GM15510 (cell line): Measurements from ENCODE around the gene PRKAG1.

ENCODE experiments used
- POLR2A ChIP-seq: IDR thresholded peaks from 3 replicates; pipeline ENCODE4 v1.6.1; 2011; ENCODE audit warnings: borderline replicate concordance; ENCODE audit not compliant: insufficient read length; ENCODE audit errors: extremely low read depth

Gene PRKAG1

DNA sequence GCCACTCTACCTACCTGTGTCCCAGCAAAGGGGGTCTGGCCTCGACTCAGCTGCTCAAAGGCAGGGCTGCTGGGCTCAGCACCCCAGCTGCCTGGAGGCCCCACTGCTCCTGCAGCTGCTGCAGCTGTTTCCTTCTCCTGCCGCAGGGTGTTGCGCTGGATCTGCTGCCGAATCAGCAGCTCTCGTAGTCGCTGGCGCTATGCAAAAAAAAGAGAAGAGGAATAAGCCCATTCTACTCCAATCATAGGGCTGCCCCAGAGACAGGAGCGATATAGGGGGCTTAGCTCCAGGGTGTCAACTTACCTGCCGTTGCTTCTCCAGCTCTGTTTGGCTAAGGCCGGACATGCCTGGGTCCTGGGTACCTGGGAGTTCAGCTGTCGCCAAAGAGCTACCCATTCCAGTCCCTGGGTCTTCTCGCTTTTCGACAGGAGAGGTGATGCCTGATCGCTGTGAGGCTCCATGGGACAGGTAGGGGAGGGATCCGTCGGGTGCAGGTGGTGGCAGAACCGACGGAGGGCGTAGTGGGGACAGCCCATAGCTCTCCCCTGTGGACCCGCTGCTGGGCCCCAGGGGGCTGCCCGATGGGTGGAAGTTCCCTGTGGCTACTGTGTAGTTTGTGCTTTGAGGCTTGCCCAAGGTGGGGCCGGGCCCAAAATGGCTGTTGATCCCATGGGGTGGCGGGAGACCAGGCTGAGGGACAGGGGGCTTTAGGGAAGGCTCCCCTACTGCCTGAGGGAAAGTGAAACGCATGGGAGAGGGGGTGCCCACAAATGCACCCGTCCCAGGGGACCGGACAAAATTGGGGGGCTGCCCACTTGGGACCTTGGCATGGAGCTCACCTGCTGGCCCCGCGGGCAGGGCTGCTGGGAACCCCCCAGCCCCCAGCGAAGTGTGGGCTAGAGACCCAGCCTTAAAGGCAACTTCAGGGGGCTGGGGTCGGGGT lies 21.1 kb upstream of the PRKAG1 start:
- TF ChIP-seq POLR2A = no peak

DNA sequence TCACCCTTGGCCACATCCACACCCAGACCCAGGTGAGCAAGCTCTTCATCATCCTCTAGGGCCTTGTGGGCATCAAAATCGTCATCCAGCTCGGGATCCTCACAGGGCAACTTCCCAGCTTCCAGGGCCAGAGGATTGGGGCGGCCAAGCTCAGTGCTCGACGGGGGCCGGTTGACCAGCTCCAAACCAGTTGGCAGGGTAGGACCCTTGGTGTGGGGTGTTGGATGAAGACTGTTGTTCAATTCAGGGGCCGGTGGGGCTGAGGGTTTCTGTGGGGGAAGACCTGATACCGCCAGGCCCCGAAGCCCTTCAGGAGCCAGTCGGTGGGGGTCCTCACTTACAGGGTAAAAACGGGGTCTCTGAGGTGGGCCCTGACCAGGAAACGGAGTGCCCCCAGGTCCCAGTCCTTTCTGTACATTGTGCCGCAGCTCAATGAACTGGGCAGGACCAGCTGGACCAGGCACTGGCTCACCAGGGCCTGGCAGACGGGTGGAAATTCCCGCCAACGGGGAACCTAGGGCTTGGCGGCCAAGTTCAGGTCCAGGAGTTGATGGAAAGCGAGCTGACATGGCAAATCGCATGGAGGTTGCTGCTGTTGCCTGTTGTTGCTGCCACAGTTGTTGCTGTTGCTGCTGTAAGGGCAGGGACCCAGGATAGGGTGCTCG lies 19.8 kb upstream of the PRKAG1 start:
- no peak for TF ChIP-seq POLR2A

DNA sequence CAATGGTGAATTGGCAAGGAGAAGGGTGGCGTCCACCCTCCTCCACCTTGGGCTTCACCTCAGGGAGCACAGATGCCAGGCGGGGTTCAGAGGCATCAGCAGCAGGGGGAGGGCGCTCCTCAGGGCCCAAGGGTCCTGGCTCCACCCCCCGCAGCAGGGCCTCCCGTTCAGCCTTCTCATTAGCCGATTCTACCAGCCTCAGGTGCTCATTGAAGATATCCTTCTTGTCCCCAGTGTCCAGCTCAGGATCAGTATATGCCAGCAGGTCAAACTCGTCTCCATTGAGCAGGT lies 19.3 kb upstream of the PRKAG1 start:
- no peak for TF ChIP-seq POLR2A

DNA sequence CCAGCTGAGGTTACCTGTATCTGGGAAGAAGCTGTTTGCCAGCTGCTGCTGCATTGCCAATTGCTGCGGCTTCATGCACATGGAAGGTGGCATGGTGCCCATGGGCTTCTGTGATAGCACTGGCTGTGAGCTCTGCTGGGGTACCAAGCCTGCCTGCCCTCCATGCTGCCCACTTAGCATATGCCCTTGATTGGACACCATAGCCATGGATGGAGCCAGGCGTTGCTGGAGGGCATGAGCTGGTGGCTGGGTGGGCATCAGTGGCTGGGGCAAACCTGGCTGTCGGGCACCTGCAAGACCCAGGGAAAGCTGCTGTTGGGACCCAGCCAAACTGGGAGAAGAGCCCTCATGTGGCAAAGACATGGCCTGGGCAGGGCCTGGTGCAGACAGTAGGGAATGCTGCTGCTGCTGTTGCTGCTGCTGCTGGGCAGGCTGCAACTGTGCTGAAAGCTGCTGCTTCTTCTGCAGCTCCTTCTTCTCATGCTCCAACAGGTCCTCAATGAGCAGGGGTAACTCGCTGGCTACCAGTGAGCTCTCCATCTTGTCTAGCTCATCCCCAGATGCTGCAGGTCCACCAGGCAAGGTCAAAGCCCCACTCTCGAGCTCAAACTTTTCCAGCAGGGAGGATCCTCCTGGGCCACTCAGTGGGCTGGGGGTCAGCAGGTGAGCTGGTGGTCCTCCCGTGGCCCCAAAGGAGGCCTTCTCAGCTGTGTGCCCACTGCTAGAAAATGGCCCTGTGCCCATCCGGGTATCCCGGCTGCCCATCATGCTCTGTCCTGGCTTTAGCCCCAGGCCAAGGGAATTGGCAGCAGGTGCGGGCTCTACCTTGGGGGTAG lies 18.8 kb upstream of the PRKAG1 start:
- TF ChIP-seq POLR2A = no peak

DNA sequence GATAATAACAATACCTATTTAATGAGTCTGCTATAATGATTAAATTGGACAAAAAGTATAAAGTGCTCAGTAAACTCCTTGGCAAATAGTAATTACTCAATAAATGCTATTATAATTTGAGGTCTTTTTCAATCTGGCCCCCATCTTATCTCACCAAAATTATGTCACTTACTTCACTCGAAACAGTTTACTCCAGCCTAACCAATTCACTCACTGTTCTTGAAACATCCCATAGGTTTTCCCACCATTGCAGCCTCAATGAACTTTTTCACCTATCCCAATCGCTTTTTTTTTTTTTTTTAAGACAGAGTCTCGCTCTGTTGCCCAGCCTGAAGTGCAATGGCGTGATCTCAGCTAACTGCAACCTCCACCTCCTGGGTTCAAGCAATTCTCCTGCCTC lies 17.5 kb upstream of the PRKAG1 start:
- no peak for TF ChIP-seq POLR2A

DNA sequence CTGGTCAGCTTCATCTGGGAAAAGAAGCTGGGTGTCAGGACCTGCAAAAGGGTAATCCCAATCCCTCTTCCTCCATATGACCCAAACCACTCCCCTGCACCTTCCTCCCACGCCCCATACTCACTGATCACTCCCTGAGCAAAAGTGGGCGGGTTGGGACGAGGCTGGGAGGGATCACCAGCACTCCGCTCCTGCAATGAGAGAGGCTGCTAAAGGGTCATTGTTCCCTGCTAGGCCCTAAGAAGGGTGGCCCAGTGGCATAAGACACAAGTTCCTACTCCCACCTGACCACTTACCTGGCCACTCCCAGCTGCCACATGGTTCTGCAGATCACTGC lies 15.7 kb upstream of the PRKAG1 start:
- TF ChIP-seq POLR2A = no peak

DNA sequence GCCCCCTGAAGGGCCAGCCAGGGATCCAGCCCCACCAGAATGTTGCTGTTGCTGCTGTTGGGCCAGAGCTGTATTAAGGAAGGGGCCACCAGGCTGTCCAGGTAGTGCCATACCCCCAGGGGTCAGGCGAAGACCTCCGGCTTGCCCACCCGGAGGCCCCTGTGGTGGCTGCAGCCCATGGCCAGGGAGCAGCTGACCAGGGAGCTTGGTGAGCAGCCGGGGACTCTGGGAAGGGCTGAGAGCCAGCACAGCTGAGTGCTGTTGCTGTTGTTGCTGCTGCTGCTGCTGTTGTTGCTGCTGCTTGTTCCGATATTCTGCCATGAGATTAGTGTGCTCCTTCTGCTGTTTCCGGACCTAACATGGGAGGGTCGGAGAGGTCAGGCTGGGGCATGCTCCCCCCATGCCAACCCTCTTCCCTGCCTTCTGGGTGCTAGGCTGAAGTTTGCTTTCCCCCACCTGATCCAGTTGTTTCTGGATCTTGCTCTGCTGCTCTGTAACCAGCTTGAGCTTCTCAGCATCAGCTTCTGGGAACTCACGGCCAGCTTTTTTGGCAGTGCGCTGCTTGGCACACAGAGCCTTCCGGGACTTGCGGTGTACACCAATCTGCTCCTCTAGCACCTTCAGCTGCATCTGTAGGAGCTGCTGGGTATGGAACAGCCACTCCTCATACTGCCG lies 15.2 kb upstream of the PRKAG1 start:
- no peak for TF ChIP-seq POLR2A

DNA sequence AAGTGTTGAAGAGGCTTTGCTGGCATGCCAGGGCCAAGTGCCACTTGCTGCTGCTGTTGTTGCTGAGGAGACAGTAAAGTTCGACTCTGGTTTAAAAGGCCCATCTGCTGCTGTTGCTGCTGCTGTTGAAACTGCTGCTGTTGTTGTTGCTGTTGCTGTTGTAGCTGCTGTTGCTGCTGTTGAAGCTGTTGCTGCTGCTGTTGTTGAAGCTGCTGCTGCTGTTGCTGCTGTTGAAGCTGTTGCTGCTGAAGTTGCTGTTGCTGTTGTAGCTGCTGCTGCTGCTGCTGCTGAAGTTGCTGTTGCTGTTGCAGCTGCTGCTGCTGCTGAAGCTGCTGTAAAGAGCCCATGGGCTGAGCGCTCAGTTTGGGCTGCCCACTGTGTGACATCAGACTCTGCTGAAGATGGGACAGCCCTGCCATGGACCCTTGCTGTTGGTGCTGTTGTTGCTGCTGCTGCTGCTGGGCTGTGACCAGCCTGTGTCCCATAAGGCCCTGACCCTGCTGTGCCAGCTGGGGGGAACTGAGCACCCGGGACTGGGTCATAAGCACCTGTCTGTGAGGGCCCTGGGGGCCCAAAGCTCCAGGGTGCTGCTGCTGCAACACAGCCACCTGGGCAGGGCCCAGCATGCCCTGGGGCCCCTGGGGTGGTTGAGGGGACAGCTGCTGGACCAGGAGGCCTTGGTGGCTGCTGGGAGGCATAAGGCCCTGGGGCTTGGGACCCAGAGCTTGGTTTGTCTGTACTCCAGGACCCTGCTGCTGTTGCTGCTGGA lies 14.3 kb upstream of the PRKAG1 start:
- TF ChIP-seq POLR2A = no peak

DNA sequence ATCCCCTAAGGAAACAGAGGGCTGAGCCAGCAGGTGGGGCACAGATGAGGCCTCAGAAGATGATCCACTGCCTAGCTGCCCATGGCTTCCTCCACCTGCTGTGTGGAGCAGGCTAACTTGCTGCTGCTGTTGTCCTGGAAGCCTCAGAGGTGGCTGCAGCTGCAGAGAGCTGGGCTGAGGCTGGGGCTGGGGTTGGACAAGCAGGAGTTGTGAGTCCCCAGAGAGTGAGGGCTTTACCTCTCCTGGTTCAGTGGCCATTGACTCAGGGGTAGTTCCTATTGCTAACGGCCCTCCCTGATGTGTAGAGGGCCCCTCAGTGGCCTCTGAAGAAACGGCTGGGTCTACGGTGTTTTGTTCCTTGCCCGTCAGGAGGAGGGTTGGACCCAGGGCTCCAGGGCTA lies 13.7 kb upstream of the PRKAG1 start:
- TF ChIP-seq POLR2A = no peak

DNA sequence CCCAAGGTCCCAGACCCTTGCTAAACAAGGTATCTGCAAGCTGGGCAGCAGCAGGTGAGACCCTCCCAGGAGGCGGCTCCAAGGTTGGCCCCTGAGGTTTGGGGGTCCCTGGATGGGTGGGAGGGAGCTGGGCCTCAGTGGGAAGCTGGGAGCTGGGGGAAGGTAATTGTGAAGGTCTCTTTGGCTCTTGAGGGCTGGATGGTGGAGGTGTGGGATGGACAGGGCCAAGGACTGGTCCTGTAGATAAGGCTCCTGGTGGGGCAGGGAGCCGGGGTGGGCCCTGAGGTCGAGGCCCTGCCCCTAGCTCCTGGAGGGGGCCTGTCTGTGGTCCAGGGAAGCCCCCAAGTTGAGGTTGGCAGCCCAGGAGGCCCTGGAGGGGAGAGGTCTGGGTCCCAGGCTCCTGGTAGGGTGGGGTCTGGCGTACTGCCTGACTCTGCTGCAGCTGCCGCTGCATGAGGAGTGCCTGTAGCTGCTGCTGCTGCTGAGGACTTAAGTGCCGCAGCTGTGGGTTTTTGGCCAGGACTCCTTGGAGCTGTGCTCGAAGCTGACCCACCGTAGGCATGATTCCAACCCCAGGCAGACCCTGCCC lies 13.1 kb upstream of the PRKAG1 start:
- no peak for TF ChIP-seq POLR2A

DNA sequence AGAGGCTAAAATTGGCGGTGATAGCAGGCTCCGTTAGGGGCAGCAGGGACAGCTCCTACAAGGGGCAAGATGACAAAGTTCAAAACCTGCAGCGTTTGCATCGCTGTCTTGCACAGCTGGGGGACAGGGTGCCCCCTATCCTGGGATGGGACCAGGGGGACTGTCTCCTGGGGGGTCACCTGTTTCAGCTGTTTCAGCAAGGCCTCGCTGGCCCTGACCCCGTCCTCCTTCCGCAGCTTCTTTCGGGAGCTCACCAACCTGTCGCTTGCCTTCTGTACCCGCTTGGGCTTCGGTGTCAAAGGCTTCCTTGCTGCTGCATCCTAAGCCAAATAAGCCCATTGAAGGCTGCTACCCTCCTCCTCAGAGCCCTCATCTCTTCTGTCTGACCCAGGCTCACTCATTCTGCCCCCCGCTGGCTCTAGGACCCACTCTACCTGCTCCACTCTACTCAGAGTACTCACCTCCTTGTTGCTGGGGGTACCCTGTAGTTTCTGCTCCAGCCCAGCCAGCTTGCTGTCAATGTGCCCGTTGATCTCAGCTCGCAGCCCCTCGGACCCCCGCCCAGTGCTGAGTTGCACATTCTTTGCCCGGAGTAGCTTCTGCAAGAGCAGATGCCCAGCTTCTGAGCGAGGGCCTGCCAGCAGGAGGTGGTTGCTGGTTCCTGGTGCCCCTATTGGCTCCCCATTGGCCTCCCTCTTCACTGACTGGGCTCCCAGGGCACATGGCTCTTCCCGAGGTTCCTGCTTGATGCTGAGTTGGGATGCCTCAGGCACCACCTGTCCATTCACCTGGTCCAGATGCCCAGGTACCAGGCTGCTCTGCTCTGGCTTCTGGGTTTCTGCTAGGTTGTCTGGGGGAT lies 12.4 kb upstream of the PRKAG1 start:
- no peak for TF ChIP-seq POLR2A

DNA sequence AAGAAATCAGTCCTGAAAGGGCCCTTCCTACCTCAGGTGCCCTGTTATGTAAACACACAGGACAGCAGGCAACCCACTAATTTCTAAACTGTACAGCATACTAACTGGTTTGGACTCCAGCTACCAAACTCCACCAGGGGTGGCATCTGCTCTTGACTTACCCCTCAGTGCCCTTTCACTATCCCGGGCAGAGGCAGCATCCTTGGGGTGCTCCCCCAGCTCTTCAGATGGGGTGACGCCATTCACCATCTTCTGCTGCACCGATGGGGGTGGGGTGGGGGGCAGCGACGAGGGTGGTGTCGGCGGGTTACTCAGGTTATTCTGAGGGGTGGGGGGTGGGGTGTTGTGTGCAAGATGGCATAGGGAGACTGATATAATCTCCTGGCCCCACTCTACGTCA lies 11.5 kb upstream of the PRKAG1 start:
- no peak for TF ChIP-seq POLR2A

DNA sequence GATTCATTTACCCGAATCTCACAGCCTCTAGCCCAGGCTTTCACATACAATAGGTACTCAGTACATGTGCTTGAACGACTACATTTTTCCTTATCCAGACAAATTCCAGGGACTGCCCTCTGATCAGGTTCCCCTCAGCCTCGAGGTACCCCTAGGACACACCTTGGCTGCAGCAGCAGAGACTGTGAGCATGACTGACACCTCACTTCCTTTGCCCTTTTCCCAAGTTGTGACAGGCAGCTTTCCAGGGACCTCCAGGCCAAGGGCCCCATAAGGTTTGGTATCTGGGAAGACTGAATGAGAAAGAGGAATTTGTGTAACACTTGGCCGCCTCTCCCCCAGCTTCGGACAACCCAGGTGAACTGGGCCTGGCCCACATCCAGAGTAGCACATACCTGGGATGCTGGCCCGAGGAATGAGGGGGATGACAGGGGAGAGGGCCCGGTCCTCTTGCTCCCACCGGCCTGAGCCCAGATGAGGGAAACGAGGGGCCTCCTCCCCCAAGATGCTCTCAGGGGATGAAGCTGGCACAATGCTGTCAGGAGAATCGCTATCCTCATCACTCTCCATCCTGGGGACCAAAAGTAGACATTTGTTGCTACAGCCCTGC lies 10.2 kb upstream of the PRKAG1 start:
- TF ChIP-seq POLR2A = no peak

DNA sequence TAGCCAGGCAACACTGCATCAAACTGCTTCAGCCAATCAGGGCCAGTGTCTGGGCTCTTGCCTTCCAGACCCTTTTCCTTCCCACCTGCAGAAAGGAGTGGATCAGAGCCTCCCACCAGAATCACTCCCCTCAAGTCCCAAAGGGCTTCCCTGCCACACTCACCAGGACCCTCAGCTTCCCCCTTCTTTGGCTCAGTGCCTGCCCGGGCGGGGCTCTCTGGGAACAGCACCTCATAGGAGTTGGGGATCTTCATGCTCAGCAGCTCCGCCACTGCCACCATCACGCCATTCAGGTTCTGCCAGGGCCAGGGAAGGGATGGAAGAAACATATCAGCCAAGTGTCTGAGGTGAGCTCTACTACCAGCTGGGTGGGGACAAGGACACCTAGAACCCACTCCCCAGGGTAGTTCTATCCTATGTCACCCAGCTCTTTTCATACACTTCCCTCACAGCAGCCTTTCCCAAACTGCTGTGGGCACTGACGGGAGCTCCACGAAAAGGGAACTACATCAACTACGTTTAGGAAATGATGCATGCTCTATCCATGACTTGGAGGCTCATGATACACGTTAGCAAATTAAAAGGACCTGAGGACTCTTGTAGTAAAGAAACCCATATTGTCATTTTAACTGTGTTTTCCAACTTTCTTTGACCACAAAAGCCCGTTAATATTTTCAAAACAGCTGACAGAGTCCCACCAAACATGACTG lies 9.4 kb upstream of the PRKAG1 start:
- TF ChIP-seq POLR2A = no peak
